Kidney (tissue), 14 donors: ENCODE data around the gene C1QA. TPM values are rescaled to one million over a fixed set of nuclear protein-coding genes. Genes with fewer than 3 reads are reported as not detected.

Experiments used
- DNase-seq, 5 donors: peaks; one replicate each; pipeline ENCODE4 v3.0.0-alpha.2; 2013 to 2020
- FAIRE-seq: peaks from 2 replicates; lab custom pipeline; 2012; peaks lifted over from hg19 to GRCh38; lab: Jason Lieb, UNC
- H3K27ac ChIP-seq, 2 donors: one replicate each; pipeline ENCODE4 v1.7.0; 2013; ENCODE audit warnings: low read depth in 2 of 2, low read length in 2 of 2, inconsistent platforms in 1 of 2
- H3K27me3 ChIP-seq: one replicate; pipeline ENCODE4 v1.7.1; 2013; ENCODE audit warnings: low read length, inconsistent platforms; ENCODE audit not compliant: control insufficient read depth, insufficient read depth
- H3K36me3 ChIP-seq, 3 donors: one replicate each; pipeline versions ENCODE4 v1.7.0 to v1.7.1; 2013; ENCODE audit warnings: low read length in 3 of 3, control low read depth in 1 of 3, inconsistent platforms in 1 of 3; ENCODE audit not compliant: insufficient read depth in 3 of 3, control insufficient read depth in 2 of 3
- H3K4me1 ChIP-seq, 3 donors: one replicate each; pipeline versions ENCODE4 v1.7.0 to v1.7.1; 2013; ENCODE audit warnings: low read length in 3 of 3, inconsistent platforms in 1 of 3, low read depth in 1 of 3; ENCODE audit not compliant: control insufficient read depth in 2 of 3, insufficient read depth in 2 of 3
- H3K4me3 ChIP-seq, 3 donors: one replicate each; pipeline versions ENCODE4 v1.7.0 to v1.8.1; 2013; ENCODE audit warnings: low read length in 3 of 3, control low read depth in 1 of 3, inconsistent platforms in 1 of 3
- H3K9ac ChIP-seq, 3 donors: one replicate each; pipeline versions ENCODE4 v1.7.0 to v1.7.1; 2013; ENCODE audit warnings: low read length in 3 of 3, control low read depth in 1 of 3, inconsistent platforms in 1 of 3
- H3K9me3 ChIP-seq, 3 donors: one replicate each; pipeline versions ENCODE4 v1.7.0 to v1.7.1; 2013; ENCODE audit warnings: low read length in 3 of 3, control low read depth in 1 of 3, inconsistent platforms in 1 of 3; ENCODE audit not compliant: control insufficient read depth in 2 of 3, insufficient read depth in 1 of 3
- intact Hi-C: fragments of 100-400 bp; cut with DNase I; formaldehyde crosslinking; loops from one replicate; pipeline ENCODE4 v1.11.1; 2022
- polyA plus RNA-seq: library from polyadenylated mRNA; stranded (reverse); fragments of 350-450 nt; fragmentation: Illumina TruSeq; extraction: RNeasy Lipid Tissue Mini Kit (QIAGEN cat#74804); gene quantifications from one replicate; pipeline ENCODE4 v1.2.3, GENCODE V29; 2014; ENCODE audit warnings: low read depth, low replicate concordance; ENCODE audit not compliant: insufficient read depth
- total RNA-seq: library from RNA; stranded (reverse); fragmentation: NEBNext Ultra II Directional; extraction: Animal tissue kit (Norgen Biotek cat#: 25700); gene quantifications from one replicate; pipeline ENCODE4 v1.2.1, GENCODE V29; 2021
- TF ChIP-seq, protein P1 (sequence below): IDR thresholded peaks from 3 replicates; pipeline ENCODE4 v1.5.1; 2012; ENCODE audit warnings: mild to moderate bottlenecking, moderate library complexity, borderline replicate concordance; ENCODE audit not compliant: insufficient read depth; ENCODE audit errors: extremely low read depth
- donor health status: control.
- donor health status: control.
- donor health status: control.
- donor health status: control.
- donor health status: control.
- donor health status: DM: yes; HTN: yes; CAD: no.
- donor health status: Normal renal cell carcinoma (clear cell type).

C1QA gene
- total and polyA plus RNA-seq, 2 donors from 2014 or later: 150 to 238 TPM

- Histone ChIP-seq H3K9me3 (no peaks in the 10 kb centered on the region), H3K9ac (no peak overlapping the region), H3K27me3 (no peaks in the 10 kb centered on the region), H3K27ac (no peak overlapping the region), H3K36me3 (no peaks in the 10 kb centered on the region), H3K4me3 (no peak overlapping the region), H3K4me1 (no peaks in the 10 kb centered on the region)
- TF ChIP-seq, protein P1, sequence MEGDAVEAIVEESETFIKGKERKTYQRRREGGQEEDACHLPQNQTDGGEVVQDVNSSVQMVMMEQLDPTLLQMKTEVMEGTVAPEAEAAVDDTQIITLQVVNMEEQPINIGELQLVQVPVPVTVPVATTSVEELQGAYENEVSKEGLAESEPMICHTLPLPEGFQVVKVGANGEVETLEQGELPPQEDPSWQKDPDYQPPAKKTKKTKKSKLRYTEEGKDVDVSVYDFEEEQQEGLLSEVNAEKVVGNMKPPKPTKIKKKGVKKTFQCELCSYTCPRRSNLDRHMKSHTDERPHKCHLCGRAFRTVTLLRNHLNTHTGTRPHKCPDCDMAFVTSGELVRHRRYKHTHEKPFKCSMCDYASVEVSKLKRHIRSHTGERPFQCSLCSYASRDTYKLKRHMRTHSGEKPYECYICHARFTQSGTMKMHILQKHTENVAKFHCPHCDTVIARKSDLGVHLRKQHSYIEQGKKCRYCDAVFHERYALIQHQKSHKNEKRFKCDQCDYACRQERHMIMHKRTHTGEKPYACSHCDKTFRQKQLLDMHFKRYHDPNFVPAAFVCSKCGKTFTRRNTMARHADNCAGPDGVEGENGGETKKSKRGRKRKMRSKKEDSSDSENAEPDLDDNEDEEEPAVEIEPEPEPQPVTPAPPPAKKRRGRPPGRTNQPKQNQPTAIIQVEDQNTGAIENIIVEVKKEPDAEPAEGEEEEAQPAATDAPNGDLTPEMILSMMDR: no peak
- FAIRE-seq (no peak), DNase-seq (no peak)
- intact Hi-C loops: no loop called here
Measured at GRCh38 chr1:22594396-22594795, 42.0 kb upstream of the C1QA start.

GRCh38 chr1:22595108-22595507 lies 41.3 kb upstream of the C1QA start:
- H3K4me3 ChIP-seq: no peak overlapping the region
- H3K27me3 ChIP-seq: no peaks in the 10 kb centered on the region
- H3K27ac ChIP-seq: no peak overlapping the region
- DNase-seq (no peak), FAIRE-seq (no peak)
- no peak overlapping the region for H3K9ac ChIP-seq
- intact Hi-C loops: no loop called here
- H3K9me3 ChIP-seq: no peaks in the 10 kb centered on the region
- no peaks in the 10 kb centered on the region for H3K4me1 ChIP-seq
- no peaks in the 10 kb centered on the region for H3K36me3 ChIP-seq
- TF ChIP-seq, protein P1: no peak

- TF ChIP-seq, protein P1: no peak
- no peaks in the 10 kb centered on the region for H3K27me3 ChIP-seq
- DNase-seq: no peak
Measured at GRCh38 chr1:22597301-22597965, 39.0 kb upstream of the C1QA start.

GRCh38 chr1:22597996-22598395 lies 38.4 kb upstream of the C1QA start:
- no peak overlapping the region for H3K4me3 ChIP-seq
- H3K9me3 ChIP-seq: no peaks in the 10 kb centered on the region
- DNase-seq (no peak), FAIRE-seq (no peak)
- no peaks in the 10 kb centered on the region for H3K4me1 ChIP-seq
- TF ChIP-seq, protein P1: no peak
- no peak overlapping the region for H3K9ac ChIP-seq
- H3K27ac ChIP-seq: no peak overlapping the region
- intact Hi-C loops: no loop called here
- no peaks in the 10 kb centered on the region for H3K27me3 ChIP-seq
- no peaks in the 10 kb centered on the region for H3K36me3 ChIP-seq

More at GRCh38 chr1:22597301-22597965, 39.0 kb upstream of the C1QA start:
- no peak for FAIRE-seq
- Histone ChIP-seq H3K9ac (no peak overlapping the region), H3K9me3 (no peaks in the 10 kb centered on the region), H3K36me3 (no peaks in the 10 kb centered on the region), H3K4me3 (no peak overlapping the region), H3K4me1 (no peaks in the 10 kb centered on the region), H3K27ac (no peak overlapping the region)
- intact Hi-C loops: no loop called here
